ENCODE measurements around the gene EMC9.

EMC9 gene

GRCh38 chr14:24146978-24147760 is 5.8 kb upstream of the EMC9 start, which contains the start of gene RNF31:
Gene RNF31 (plus strand): TSS chr14:24147498. CDS start chr14:24147699, 201 bp downstream.
- peak; percentile 99 for DNase-seq

- peak; percentile 96 to 98 (median 97) for DNase-seq
Measured at GRCh38 chr14:24146453-24146977, 5.1 kb upstream of the EMC9 start, which contains the start of gene PSME2. Gene PSME2 (minus strand): TSS chr14:24146610. CDS start chr14:24146581, 29 bp downstream.

- DNase-seq = peak; percentile 72 to 87 (median 76)
Measured at GRCh38 chr14:24145690-24146452, 4.5 kb upstream of the EMC9 start.

GRCh38 chr14:24145219-24145618 is 3.8 kb upstream of the EMC9 start:
- DNase-seq = no peak

GRCh38 chr14:24144451-24144850 is 3.1 kb upstream of the EMC9 start:
- no peak for DNase-seq

- DNase-seq = peak in 2 of 3 donors; percentile 47 to 55
Measured at GRCh38 chr14:24143511-24143910, 2.1 kb upstream of the EMC9 start.

GRCh38 chr14:24139272-24139934 is 2.0 kb downstream of the EMC9 start:
- no peak for DNase-seq

GRCh38 chr14:24138396-24139271 is 2.8 kb downstream of the EMC9 start:
- DNase-seq = peak in 1 of 3 donors; percentile 29

- DNase-seq = no peak
Measured at GRCh38 chr14:24137529-24138395, 3.6 kb downstream of the EMC9 start.

- no peak for DNase-seq
Measured at GRCh38 chr14:24136684-24137528, 4.5 kb downstream of the EMC9 start.

GRCh38 chr14:24135834-24136683 is 5.3 kb downstream of the EMC9 start, which contains the start of gene PSME1:
Gene PSME1 (plus strand): TSS chr14:24136194. CDS start chr14:24136263, 69 bp downstream.
- DNase-seq = peak; percentile 92 to 98 (median 96)

- no peak for DNase-seq
Measured at GRCh38 chr14:24135584-24135833, 5.9 kb downstream of the EMC9 start.

- no peak for DNase-seq
Measured at GRCh38 chr14:24133735-24134134, 7.7 kb downstream of the EMC9 start.

- no peak for DNase-seq
Measured at GRCh38 chr14:24132976-24133375, 8.4 kb downstream of the EMC9 start.

- DNase-seq = no peak
Measured at GRCh38 chr14:24132061-24132685, 9.2 kb downstream of the EMC9 start.

- DNase-seq = no peak
Measured at GRCh38 chr14:24131549-24131966, 9.8 kb downstream of the EMC9 start.

- no peak for DNase-seq
Measured at GRCh38 chr14:24130717-24131548, 10.5 kb downstream of the EMC9 start.

GRCh38 chr14:24130380-24130716 is 11.0 kb downstream of the EMC9 start, which contains the start of gene FITM1:
Gene FITM1 (plus strand): TSS chr14:24130659. CDS start chr14:24131564, 905 bp downstream.
- no peak for DNase-seq

Data from suppressor macrophage treated with lipopolysaccharide for 1 hour (primary cell).